HG03135 (cell line): ENCODE results near the gene RHOT2.
"Not testable (repeated sequence)": the region's sequence is repeated elsewhere in the genome, so short reads cannot be mapped to it uniquely, and the experiment has no call there.

Experiments used
- ATAC-seq: cut with Tn5 transposase; IDR thresholded peaks from one replicate; pipeline ENCODE4 v1.9.1; 2021; ENCODE audit warnings: mild to moderate bottlenecking, moderate library complexity; ENCODE audit not compliant: unreplicated experiment

Gene RHOT2

DNA sequence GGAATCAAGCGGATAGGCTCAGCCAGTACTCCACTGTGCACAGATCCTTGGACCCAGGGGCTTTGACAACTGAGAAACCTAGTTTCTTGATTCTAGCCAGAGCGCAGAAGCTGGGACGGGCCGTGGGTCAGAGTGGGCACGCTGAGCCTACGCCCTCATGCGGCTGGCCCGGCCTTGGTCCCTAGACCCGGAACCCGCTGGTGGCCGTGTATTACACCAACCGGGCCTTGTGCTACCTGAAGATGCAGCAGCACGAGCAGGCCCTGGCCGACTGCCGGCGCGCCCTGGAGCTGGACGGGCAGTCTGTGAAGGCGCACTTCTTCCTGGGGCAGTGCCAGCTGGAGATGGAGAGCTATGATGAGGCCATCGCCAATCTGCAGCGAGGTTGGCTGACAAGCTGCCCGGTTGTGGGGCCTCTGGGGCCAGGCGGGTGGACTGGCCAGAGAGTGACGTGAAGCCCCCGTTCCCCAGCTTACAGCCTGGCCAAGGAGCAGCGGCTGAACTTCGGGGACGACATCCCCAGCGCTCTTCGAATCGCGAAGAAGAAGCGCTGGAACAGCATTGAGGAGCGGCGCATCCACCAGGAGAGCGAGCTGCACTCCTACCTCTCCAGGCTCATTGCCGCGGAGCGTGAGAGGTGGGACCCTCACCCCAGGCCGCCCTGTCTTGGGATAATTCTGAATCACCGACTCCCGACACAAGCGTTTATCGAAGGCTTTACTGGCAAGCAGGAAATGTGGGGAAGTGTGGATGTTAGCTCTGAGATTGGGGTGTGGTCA is 13.2 kb downstream of the RHOT2 start:
- no peak for ATAC-seq

GRCh38 chr16:681746-682427 is 14.0 kb downstream of the RHOT2 start:
- no peak for ATAC-seq

DNA sequence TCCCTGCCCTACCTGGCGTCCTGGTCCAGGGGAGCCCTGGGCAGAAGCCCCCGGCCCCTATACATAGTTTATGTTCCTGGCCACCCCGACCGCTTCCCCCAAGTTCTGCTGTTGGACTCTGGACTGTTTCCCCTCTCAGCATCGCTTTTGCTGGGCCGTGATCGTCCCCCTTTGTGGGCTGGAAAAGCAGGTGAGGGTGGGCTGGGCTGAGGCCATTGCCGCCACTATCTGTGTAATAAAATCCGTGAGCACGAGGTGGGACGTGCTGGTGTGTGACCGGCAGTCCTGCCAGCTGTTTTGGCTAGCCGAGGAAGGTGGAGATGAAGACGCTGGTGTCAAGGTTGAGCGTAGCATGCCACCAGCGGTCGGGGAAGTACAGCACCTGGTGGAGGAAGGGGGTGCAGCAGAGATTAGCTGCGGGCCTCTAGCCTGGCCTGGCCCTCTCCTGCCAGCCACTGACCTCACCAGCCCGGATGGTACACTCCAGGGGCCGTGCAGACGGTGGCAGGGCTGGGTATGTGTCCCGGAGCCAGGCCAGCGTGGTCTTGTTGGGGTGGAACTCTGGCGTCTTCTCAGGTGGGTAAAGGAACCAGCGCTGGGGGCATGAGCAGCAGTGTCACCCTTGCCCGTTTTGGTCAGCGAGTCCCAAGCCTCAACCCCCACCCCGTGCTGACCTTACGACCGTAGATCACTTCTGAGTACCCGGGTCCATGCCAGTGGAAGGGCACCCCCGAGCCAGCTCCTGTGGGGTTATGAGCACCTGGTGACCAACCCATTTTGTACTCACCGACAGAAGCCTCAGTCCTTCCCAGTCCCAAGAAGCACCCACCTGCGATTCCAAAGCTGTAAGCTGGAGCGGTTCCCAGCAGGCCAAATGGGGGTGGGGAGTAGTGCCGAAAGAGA is 14.8 kb downstream of the RHOT2 start:
- ATAC-seq = no peak

GRCh38 chr16:683396-684070 is 15.6 kb downstream of the RHOT2 start:
- peak; percentile 4 for ATAC-seq

DNA sequence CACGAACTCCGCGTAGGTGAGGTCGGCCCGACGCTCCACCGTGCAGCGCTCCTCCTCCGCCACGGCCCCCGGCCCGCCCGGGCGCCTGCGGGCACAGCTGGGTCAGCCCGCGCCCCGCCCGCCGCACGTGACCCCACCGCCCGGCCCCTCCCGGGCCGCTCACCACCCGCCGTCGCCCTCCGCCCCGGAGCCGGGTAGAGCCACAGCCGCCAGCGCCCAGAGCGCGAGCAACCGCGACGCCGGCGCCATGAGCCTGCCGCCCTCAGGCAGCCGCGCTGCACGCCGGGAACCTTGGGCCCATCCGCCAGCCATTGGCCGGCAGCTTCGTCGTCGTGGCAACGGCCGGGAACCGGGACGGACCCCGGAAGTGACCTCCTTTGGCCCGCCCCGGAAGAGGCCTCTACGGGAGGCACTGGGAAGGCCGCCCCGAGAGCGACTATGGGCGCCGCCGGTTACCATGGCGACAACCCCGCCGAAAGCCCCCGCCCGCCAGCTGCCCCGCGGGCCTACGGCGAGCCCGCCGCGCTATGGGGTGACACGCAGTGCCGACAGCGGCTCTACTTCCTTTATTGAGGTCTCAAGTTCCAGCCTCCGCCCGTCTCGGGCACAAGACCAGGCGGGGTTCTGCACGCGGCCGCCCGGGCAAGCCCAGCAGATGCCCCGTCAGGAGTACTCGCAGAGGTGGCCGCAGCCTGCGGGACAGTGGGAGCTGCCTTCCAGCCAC is 16.3 kb downstream of the RHOT2 start, which contains the start of gene JMJD8:
JMJD8 (minus strand) TSS at position 264 of the 724 bp plus-strand sequence; CDS start at position 249, 15 bp downstream.
- peak; percentile 55 for ATAC-seq

- ATAC-seq = no peak
Observed at GRCh38 chr16:684961-685696, 17.2 kb downstream of the RHOT2 start.

DNA sequence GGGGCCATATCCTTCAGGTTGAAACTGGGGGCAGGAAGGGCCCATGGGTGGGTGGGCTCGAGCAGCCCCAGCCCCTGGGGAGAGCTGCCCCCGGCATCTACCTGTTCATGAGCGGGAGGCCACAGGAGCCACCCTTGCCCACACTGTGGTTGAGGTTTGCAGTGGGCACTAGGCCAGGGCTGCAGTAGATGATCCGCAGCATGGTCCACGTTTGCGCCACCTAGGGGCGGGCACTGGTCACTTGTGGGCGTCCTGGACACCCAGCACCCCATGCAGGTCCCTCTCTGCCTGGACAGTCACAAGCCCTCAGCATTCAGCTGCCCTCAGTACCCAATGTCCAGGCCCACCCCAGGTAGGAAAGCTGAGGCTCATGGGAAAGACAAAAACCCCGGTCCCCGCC is 18.0 kb downstream of the RHOT2 start:
- no peak for ATAC-seq

GRCh38 chr16:686459-687260 is 18.7 kb downstream of the RHOT2 start:
- no peak for ATAC-seq

GRCh38 chr16:687499-687898 is 19.6 kb downstream of the RHOT2 start:
- ATAC-seq = no peak

DNA sequence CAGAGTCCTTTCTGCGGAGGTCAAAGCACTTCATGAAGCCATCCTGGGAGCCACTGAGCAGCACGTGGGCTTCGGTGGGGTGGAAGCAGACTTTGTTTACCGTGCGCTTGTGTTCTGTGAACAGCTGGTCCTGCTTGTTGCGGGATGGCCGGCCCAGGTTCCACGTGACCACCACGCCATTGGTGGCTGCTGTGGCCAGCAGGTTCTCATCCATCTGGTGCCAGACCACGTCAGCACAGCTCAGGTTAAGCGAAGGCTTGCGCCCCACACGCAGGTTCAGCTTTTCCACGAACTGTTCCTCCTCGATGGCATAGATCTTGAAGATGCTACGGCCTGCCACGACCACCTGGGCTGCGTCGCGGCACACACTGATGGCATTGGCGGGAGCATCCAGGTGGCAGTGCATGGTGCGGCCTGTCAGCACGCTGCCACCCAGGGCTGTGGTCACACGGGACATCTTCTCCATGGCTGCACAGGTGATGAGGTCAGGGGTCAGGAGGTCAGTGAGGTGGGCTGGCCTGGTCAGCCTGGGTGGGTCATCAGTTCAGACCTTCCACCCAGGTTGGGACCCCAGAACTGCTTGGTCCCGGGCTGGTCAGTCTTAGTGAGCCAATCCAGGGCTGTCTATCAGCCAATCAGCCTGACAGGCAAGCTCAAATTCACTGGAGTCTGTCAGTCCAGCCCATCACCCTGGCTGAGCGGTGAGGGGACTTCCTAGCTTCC is 21.4 kb downstream of the RHOT2 start:
- ATAC-seq = no peak

DNA sequence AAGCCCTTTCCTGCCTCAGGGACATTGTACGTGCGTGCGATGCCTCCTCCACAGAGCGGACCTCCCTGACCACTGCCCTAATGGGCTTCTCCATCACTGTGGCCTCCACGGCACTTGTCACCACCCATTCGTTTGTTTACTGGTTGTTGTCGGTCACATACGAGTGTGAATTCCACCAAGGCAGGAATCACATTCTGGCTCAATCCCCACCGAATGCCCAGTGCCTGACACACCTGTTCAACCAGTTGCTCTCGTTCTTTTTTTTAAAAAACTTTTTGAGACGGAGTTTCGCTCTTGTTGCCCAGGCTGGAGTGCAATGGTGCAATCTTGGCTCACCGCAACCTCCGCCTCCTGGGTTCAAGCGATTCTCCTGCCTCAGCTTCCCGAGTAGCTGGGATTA is 23.3 kb downstream of the RHOT2 start:
- ATAC-seq = not testable (repeated sequence)

DNA sequence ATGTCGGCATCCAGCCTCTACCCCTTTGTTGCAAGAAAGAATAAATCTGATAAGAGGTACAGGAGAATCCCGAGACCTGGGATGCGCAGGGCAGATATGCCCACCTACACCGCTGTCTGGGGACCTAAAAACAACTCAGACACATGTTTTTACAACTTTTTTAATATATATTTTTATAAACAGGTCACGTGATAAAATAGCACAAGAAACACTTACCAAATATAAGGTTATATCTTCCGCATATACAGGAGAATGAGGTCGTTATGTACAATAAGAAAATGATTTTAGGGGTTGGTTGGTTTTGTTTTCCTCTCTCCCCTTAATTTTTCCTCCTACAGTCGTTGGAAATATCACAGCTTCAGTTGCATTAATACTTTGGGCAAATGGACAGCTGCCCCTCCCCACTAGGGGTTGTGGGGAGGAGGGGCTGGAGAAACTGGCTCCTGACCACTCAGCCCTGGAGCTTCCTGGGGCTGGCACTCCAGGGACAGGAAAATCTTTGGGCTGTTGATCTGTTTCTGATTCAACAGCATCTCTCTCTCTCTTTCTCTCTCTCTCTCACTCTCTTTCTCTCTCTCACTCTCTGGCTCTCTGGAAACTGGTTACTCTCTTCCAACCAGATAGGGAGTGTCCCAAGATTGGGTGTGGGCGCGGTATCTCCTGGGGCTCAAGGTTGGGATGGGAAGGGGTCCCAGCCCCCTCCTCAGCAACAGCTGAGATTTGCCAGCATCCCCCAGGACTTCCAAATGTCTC is 24.6 kb downstream of the RHOT2 start:
- no peak for ATAC-seq

- no peak for ATAC-seq
Observed at GRCh38 chr16:693364-693763, 25.4 kb downstream of the RHOT2 start.

GRCh38 chr16:693766-694165 is 25.8 kb downstream of the RHOT2 start:
- no peak for ATAC-seq

- no peak for ATAC-seq
Observed at GRCh38 chr16:694187-694862, 26.4 kb downstream of the RHOT2 start.

DNA sequence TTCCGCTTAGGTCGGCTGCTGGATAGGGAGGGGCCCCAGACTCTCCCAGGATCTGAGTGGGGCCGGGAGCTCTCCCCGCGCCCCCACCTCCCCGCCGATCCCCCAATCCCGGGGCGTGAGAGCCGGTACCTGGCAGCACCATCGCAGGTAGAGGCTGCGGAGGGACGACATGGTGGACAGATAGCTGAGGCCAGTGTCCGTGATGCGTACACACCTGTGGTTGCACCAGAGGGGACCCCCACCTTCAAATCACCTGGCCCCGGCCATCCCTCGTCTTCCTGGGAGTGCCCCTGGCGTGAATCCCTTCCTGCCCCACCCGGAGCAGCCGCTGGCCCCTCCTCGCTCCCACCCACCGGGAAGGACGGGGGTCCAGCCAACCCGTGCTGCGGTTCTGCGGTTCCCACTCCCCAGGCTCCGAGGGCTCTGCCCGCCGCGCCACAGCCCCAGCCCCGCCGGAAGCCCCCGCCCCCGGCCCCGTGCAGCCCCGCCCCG is 27.0 kb downstream of the RHOT2 start:
- no peak for ATAC-seq
